ENCODE results near the gene NALCN.
"Not testable (repeated sequence)": the region's sequence is repeated elsewhere in the genome, so short reads cannot be mapped to it uniquely, and the experiment has no call there.

Gene NALCN

DNA sequence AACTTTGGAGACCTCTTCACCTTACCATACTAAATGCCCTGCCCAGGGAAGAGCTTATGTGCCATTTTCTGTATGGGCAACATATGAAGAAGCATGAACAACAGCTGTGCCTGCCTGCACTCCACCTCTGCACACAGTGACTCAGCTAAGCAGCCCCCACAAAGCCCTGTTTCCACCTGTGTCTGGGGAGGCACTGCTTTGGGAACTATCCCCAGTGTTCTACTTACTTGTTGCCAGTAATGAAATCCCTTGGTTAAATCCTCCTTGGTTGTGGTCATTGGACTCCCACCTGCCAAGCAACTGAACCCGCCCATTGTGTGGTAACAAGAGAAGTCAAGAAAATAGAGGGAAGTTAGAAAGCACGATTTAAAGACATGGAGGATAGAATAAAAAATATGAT, 84.6 kb downstream of the NALCN start:
- DNase-seq = no peak

DNA sequence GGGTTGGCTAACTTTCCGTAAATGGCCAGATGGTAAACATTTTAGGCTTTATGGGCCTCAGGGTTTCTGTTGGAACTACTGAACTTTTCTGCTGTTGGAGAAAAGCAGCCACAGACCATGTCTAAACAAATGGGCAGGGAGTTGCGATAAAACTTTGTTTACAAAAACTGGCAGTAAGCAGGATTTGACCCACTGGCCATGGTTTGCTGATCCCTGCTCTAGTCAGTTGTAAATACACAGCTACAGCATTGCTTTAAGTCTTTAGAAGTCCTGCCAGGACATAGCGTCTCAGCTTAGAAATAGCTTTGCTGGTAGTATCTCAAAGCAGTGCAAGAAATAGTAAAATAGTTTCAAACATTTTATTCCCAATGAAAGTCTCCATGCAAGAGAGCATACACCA, 88.4 kb downstream of the NALCN start:
- no peak for DNase-seq

DNA sequence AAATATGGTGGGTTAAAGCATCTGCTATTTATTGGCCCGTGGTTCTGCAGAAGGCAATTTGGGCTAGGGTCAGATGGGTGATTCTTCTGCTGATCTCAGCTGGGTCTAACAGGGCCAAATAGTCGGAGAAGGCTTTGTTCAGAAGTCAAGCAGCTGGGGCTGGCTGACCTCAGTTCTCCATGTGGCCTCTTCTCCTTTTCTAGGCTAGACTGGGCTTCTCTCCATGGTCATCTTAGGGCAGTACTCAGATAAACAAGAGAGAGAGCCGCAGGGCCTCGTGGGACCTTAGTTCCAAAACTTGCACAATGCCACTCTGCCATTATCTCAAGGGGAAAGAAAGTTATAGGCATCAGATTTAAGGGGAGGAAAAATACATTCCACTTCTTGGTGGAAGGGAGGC, 89.6 kb downstream of the NALCN start:
- no peak for DNase-seq

DNA sequence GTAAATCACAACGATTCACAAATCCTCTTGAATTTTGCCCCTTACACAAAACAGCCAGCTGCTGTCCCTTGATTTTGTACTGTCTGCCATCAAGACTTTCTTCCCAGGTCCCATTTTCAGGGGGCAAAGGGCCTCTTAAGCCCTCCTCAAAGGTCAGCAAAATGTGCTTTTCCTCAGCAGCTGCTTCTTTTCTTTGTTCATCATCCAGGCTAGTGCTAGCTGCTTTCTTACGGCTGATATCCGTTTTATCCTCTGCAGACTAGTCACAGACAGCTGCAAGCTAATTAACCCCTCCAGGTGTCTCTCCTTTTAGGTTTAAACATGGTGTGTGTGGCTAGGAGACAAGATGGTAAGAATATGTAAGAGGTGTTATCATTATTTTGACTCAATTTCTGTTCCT, 90.9 kb downstream of the NALCN start:
- DNase-seq = no peak

DNA sequence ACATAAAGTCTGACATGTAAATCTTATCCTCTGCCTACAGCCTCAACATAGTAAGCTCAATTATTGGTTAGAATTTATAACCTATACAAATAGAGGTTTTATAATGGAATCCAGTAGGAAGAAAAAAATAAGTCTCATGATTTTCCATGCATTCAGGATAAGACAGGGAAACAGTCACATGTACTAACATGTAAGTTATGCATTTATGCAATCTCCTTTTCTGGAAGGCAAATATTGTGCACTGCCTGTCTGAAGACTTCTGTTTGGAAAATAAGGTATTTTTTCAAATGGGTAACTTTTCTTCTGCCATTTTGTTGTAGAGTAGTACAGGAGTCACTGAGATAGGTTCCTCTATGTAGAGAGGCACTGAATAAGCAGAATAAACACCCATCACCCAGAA, 92.7 kb downstream of the NALCN start:
- DNase-seq = no peak

DNA sequence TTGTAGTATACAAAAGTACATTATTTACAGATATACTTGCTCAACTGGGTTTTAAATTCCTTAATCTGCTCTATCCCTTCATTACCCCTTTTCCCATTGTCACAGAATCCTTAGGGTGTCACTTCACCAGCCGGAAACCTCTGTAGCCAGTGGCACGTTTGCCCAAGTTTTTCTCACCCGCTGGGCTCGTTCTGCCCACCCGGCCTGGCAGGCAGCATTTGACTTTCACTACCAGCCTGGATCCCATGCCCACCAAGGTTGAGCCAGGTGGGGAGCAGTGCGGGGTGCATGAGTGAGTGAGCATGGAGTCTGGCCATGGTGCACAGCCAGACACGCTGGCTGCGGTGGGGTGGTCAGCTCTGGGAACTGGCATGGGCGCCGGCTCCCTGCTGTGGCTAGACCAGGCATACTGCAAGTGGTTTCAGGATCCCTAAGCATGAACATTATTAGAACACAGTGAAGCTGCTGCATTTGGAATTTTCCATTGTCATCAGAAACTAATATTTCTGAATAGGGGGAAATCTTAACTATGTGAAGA, 98.3 kb downstream of the NALCN start:
- no peak for DNase-seq

DNA sequence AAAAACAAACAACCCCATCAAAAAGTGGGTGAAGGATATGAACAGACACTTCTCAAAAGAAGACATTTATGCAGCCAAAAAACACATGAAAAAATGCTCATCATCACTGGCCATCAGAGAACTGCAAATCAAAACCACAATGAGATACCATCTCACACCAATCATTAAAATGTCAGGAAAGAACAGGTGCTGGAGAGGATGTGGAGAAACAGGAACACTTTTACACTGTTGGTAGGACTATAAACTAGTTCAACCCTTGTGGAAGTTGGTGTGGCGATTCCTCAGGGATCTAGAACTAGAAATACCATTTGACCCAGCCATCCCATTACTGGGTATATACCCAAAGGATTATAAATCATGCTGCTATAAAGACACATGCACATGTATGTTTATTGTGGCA, 102.8 kb downstream of the NALCN start:
- DNase-seq = not testable (repeated sequence)

DNA sequence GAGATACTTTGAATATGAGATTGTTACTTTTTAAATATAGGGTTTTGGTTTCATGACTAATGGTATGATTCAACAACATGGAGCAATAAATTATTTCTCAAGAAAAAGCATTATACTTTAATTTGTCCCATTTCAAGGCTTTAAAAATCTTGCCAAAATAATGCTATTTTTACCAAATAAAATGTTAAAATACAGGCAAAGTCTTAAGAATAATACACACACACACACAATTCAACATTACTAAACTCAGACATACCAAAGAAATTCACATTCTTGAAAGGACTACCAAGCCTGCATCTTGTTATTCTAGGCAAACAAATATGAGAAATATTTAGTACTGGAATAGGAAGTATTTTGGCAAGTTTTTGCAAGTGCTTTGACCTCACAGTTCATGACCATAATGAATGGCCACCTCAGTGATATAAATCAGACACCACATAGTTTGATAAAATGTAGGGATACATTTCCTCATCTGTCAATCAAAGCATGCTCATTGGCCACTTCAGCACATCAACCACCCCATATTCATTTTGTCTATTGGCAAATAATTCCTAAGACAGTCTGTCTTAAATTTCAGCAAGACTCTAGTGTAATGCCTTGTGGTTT, 107.2 kb downstream of the NALCN start:
- no peak for DNase-seq

DNA sequence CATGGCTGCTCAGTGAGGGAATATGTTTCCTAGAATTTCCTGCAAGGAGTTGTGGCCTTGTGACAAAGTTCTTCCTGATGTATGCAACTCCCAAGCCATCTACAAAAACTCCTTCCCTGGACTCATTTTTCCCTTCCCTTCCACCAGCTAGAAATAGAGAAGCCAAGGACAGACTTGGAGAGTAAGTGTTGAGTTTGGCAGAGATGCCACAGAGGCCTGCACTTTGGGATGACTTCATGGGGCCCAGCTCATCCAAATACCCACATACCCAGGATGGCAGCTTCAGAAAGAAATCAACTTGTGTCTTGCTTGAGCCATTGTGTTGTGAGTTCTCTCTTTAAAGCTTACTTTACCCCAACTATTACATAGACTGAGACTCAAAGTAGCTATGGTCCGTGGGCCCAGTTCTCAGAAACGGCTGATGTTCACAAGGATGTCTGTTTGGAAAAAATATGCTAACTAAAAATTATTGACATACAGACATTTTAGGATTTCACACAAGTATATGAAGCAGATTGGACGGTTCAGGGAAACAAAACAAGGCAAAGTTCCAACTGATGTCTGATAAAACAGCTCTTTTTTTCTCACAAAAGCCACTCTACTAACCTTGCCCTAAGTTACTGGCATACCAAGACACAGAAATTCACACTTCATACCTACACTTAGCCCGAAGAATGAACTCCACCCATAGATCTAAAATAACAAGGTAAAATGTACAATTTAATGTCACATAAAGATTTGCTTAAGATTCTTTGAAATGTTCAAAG, 107.9 kb downstream of the NALCN start:
- no peak for DNase-seq

DNA sequence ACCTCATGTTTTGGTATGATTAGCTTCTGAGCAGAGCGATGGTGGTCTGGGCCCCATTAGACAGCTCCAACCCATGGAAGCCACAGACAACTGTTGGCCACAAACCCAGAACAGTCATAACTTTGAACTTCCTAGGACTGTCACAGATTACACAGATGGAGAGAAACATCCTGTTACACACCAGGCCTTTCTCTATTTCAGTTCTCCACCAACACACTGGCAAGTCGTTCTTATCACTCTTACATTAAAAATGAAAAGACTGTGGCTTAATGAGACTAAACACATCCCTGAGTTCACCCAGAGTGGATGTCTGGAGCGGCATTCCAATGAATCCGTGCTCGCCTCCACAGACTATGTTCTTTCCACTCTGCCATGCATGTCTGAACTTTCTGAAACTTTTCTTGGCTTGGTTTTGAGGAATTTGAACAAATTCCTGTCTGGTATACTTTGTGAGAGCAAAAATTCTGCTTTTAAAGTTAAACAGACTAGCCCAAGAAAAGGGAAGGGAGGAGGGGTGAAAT, 109.1 kb downstream of the NALCN start:
- no peak for DNase-seq

DNA sequence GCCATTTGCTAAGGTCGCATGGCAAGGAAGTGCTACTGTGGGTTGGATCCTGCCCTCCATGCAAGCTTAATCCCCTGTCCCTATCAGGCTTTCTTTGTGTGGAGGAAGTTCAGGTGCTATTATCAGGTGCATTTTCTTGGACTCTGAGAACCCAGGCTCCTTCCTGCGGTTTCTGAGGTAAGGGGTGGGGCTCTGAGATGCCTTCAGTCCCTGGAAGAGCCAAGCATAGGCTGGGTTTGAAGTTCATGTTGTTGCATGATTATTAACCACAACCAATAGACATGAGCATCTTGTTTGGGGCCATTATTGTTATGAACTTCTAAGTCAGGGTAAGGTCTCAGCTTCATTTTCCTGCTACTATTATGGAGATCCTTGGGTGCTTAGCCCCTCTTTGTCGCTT, 109.5 kb downstream of the NALCN start:
- DNase-seq = no peak

DNA sequence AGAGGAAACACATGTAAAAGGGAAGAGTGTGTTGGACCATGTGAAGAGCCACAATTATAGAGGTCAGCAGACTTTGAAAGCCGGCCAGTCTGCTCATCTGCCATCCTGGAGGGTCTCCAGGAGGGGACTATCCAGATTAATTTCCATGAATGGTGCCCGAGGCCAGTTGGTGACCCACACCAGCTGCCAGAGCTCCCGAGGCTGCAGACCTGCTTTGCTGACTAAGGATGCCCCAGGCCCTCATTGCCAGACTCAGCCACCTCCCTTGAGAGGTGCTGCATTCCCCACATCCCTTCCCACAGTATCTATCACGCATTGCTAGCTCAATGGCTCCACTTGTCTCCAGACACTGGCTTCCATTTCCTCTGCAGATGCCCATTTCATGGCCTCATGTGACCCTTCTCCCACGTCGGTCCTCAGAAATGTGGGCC, 110.3 kb downstream of the NALCN start:
- no peak for DNase-seq

DNA sequence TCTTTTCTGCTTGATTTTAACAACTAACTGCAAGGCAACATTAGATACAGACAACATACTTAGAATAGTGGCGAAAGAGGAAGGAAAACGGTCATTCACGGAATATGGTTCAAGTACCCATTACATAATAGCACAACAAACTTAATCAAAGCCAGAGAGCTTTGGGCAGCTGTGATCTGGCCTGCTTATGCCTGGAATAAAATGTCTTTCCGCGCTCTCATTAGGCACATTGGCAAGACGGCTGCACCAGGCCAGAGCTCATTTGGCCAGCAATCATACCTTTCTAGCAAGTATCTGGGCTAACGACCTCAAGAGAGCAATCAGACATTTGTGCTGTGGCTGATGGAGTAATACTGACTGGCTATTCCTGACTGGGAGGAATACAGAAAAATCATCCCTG, 112.8 kb downstream of the NALCN start:
- no peak for DNase-seq

DNA sequence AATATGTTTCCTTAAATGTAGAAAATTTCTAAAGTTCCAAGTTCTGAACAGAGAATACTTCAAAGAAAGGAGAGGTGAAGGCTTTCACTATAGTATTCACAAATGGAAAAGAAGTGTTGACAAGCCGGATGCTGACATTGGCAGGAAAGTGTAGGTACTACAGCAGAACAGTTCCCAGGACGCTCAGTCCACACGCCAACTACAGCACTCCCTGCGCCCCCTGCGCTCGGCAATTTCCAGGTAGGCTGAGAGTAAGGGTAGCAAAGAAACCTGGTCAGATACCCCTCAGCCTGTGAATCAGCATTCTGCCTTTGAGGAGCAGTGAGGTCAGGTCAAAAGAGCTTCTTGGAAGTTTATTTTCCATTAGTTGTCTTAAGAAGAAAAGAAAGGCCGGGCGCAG, 115.3 kb downstream of the NALCN start:
- no peak for DNase-seq

DNA sequence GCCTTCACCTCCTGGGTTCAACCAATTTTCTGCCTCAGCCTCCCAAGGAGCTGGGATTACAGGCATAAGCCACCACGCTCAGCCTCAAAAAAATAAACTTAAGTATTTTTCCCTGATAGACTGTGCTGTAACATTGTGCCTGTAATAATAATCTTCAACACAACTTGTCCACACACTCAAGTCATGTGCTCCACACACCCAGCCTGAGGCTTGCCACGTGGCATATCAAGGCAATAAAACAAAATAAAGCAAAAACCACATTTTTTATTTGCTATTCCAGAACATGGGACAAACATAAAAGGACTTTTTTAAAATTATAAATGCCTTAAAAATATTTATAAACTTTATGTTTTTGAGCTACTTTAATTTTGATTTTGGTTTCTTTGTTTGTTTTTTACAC, 115.8 kb downstream of the NALCN start:
- no peak for DNase-seq

DNA sequence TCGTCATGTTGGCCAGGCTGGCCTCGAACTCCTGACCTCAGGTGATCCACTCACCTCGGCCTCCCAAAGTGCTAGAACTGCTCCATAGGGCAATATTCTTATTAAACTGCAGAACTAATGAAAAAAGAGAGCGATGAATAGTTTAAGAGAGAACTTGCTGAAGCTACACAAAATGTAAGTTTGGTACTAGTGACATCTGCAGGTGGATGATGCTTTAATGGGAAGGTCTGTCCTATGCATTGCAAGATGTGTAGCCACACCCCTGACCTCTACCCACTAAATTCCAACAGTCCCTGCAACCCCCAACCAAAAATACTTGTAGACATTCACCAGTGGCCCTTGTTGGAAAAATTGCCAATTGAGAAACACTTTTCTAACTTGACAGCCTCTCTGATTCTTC, 117.8 kb downstream of the NALCN start:
- no peak for DNase-seq

DNA sequence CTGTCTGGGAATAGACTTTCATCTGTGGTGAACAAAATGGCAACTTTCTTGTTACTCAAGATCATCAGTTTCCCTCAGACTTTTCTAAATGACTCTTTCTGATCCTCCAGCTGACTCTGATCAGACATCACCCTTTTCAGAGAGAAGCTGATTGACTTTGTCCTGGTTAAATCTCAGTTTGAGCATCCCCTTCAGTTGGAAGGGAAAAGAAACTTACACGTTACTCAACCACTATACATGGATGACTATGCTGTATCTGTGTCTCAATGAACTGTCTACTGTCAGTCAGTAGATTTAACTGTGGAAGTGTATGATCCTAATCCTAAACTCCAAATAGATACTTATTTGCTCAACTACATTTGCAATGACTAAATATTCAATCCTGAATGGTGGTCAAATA, 118.5 kb downstream of the NALCN start:
- no peak for DNase-seq

DNA sequence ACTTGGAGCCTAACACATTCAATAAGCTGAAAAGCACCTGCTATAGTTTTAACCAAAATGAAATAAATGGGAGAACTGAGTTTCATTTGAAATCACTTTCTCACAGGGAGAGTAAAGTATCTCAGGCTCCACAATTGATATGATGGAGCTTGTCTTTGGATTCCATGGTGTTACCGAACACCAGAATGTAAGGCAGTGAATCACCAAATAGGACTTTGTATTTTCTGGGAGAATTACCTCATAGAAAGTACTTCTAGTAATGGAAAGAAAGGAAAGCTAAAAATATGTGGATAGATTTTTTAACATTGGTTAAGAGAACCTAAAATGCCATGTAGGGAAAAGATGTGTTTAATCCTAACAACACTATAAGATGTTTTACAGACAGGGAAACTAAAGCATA, 123.6 kb downstream of the NALCN start:
- no peak for DNase-seq

DNA sequence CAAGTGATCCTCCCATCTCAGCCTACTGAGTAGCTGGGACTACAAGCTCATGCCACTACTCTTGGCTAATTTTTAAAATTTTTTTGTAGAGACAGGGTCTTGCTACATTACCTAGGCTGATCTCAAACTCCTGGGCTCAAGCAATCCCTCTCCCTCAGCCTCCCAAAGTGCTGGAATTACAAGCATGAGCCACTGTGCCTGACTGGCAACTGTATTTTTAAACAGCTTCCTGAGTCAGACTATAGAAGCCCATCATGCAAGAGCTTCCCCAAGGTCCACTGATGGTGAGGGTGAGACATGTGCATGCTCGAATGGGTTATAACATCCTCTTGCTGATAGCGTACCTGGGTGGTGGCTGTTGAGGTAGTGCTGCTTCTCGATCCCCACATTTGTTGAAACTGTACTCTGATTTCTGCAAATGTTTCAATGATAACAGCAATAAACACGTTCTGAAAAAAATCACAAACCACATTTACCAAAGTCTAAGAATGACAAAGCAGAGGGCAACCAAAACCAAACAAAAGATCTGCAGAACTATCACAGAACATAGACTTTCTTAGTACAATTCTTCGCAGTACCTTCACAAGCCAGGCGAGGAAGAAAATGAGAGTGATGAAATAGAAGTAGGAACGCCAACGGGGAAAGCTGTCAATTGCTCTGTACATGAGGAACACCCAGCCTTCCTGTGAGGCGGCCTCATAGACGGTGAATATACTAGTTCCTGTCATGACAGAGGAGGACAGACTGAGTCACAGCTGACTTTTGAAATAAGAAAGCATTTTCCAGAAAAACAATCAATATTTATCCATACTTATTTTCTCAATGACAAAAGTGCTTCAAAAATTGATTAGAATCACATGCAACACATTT, 124.4 kb downstream of the NALCN start:
- no peak for DNase-seq

DNA sequence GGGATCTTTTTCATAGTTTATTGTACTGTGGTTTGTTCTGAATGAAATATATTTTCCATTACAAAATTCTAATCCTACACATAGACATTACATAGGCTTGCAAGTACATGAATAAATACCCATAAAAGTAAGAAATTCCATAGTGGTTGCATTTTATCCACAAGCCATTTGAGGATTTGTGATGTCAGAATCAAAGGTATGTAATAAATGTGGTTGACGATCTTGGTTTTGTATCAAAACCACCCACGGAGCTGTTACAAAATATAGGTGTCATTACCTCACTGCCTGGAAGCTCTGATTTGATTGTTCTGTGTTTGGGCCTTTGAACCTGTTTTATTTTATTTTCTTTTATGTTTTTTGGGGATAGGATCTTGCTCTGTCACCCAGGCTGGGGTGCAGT, 125.1 kb downstream of the NALCN start:
- DNase-seq = no peak

DNA sequence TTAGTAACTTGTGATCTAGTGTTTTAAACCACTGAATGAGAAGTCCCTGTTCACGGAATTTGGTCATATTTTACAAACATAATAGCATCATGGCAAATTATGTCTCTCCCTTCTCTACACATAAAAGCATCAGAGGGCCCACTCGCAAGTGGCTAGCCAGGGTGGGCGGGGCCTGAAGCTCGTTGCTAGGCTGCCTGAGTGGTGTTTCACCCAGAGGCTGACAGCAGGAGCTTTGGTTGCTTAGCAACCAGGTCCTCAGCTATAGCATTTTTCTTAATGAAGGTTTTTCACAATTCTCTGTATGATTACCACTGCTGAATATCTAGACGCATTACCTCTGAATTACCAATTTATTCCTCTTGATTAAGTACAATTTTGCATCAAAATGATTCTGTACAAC, 126.5 kb downstream of the NALCN start:
- no peak for DNase-seq

DNA sequence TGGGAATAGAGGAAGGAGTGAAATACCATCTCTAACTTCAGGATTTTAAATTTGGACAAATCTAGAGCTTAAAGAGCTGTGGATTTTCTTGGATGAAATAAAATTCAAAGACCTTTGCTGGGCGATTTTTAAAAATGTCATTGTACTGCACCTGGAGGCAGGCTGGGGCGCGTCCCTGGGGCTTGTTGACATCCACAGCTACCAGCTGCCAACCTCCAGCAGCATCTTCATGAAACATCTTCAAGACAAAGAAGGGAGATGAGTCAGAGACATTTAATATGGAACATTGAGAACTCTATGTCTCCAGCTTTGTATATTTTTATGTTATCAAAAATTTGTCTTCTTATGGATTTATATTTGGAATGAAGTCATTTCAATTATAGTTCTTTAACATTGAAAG, 132.5 kb downstream of the NALCN start:
- no peak for DNase-seq

DNA sequence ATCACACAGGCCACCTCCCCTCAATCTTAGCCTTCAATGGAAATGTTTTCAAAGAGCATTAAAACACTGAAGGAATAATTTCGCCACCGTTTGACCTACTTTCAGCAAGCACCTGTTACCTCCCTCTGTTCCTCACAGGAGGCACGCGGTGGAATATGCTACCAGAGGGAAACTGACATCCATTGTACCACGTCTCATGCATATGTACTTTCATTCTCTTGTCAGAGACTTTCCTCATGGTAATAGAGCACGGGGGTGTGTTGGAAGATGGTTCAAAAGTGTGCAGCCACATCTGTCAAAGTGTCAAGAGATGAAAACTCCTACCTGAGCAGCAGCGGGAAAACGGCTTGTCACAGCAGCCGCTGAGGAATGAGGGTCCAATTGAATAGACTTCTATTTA, 143.4 kb downstream of the NALCN start:
- DNase-seq = no peak

Data from activated naive CD4-positive, alpha-beta T cell (primary cell).